Astrocyte of the cerebellum (primary cell): Measurements from ENCODE around the gene PDE11A.

Experiments
- DNase-seq: peaks from one replicate; pipeline ENCODE4 v3.0.0-alpha.2; 2011; ENCODE audit warnings: low read depth
- H3K4me3 ChIP-seq: 2 replicates; pipeline ENCODE4 v1.5.1; 2011; ENCODE audit warnings: mild to moderate bottlenecking, low read depth, low read length, moderate library complexity
- in situ Hi-C: cut with HindIII; loops from 2 replicates; pipeline ENCODE4 v1.10.0; 2017; ENCODE audit warnings: low sequenced_read_pairs
- TF ChIP-seq, protein P1 (sequence below): IDR thresholded peaks from 2 replicates; pipeline ENCODE4 v1.5.1; 2012; ENCODE audit warnings: low read length, low read depth, moderate library complexity, mild to moderate bottlenecking; ENCODE audit errors: missing control alignments

The PDE11A gene

DNA sequence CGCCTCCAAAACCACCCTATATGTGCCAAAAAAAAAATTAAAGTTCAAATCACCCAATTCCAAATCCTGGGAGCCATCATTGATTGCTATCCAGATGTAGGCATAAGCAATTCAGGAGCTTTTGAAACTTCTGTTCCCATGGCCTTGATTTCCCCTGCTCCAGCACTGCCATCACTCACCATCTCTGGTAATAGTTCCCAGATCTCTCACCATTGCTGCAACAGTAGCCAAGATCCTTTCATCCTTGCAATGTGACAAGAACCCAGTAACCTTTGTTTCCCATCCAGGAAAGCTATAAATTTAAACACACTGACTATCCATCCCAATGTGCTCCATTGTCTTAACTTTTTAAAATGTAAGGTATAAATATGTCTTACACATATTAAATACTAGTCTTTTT, 155.4 kb downstream of the PDE11A start:
- no peak overlapping the region for H3K4me3 ChIP-seq
- TF ChIP-seq, protein P1, sequence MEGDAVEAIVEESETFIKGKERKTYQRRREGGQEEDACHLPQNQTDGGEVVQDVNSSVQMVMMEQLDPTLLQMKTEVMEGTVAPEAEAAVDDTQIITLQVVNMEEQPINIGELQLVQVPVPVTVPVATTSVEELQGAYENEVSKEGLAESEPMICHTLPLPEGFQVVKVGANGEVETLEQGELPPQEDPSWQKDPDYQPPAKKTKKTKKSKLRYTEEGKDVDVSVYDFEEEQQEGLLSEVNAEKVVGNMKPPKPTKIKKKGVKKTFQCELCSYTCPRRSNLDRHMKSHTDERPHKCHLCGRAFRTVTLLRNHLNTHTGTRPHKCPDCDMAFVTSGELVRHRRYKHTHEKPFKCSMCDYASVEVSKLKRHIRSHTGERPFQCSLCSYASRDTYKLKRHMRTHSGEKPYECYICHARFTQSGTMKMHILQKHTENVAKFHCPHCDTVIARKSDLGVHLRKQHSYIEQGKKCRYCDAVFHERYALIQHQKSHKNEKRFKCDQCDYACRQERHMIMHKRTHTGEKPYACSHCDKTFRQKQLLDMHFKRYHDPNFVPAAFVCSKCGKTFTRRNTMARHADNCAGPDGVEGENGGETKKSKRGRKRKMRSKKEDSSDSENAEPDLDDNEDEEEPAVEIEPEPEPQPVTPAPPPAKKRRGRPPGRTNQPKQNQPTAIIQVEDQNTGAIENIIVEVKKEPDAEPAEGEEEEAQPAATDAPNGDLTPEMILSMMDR = no peak
- in situ Hi-C loops = no loop called here
- DNase-seq = no peak

DNA sequence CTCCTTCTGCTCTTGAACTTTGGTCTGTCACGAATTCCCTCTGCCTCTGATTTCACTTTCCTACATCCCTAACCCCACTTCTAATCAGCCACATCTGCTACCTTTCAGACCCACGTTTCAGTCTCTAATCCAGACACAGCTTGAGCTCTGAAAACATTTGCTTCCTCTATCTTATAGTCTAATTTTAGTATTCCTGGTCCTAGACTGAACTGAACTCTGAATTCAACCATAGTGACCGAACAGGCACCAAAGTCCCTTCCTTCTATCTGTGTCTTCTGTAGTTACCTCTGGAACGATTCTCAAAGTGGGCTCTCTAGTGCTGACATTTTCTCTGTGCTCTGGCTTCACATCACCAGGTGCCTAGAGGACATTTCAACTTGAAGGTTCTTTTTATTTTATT, 156.2 kb downstream of the PDE11A start:
- no peak for DNase-seq
- TF ChIP-seq, protein P1 = no peak
- H3K4me3 ChIP-seq = no peak overlapping the region
- in situ Hi-C loops = no loop called here

- no peak overlapping the region for H3K4me3 ChIP-seq
- in situ Hi-C loops = no loop called here
- no peak for DNase-seq
- TF ChIP-seq, protein P1 = no peak
These were observed 158.3 kb downstream of the PDE11A start for GRCh38 chr2:177914247-177914646.

DNA sequence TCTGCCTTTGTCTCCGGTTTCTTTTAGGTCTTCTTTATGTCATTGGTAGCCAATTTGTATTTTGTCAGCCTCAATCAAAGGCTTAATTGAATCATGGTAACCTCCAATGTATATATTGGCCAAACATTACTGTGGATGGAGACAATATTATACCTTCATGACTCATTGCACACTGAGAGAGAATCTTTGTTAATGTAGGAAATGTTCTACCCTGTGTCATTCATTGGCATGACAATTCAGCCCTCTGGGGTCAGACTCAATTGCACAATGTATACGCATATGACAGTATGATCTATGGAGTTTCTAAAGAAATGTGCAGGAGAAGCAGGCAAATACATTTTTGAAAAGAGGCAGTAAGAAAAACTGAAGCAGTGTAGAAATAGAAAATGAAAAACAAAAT, 162.6 kb downstream of the PDE11A start:
- in situ Hi-C loops = no loop called here
- DNase-seq = no peak
- TF ChIP-seq, protein P1 = no peak
- H3K4me3 ChIP-seq = no peak overlapping the region

GRCh38 chr2:177908824-177909223, 163.8 kb downstream of the PDE11A start:
- TF ChIP-seq, protein P1 = no peak
- in situ Hi-C loops = no loop called here
- H3K4me3 ChIP-seq = no peak overlapping the region
- DNase-seq = no peak

- H3K4me3 ChIP-seq = no peak overlapping the region
These were observed 164.4 kb downstream of the PDE11A start for GRCh38 chr2:177908182-177908581.

More at GRCh38 chr2:177908182-177908581, 164.4 kb downstream of the PDE11A start:
- DNase-seq = no peak
- in situ Hi-C loops = no loop called here
- TF ChIP-seq, protein P1 = no peak
